Inflammatory macrophage treated with lipopolysaccharide for 4 hours (primary cell): Measurements from ENCODE around the gene BIRC7.
"Not testable (repeated sequence)": the region's sequence is repeated elsewhere in the genome, so short reads cannot be mapped to it uniquely, and the experiment has no call there.

ENCODE experiments used
- DNase-seq: peaks from one replicate; pipeline ENCODE4 v3.0.0-alpha.2; 2020

BIRC7 gene

DNA sequence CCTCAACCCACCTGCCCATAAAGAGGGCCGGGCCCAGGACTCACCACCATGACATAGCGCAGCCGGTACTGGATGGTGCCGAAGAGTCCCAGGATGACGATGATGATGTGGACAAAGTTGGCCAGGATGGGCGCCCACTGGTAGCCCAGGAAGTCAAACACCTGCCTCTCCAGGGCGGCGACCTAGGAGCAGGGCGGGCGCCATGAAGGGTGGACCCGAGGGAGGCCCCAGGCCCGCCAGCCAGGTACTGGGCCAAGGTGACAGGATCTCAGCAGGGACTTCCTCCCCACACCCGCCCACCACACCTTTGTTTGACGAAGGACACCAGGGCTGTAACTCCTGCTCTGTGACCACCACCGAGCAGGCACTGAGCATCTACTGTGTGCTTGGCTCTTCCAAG is 14.2 kb downstream of the BIRC7 start:
- DNase-seq, result no peak

DNA sequence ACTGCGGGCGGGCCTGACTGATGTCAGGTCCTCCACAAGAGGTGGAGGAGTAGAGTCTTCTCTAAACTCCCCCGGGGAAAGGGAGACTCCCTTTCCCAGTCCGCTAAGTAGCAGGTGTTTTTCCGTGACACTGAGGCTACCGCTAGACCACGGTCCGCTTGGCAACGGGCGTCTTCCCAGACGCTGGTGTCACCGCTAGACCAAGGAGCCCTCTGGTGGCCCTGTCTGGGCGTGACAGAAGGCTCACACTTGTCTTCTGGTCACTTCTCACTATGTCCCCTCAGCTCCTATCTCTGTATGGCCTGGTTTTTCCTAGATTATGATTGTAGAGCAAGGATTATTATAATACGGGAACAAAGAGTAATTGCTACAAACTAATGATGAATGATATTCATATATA is 15.6 kb downstream of the BIRC7 start:
- not testable (repeated sequence) for DNase-seq

DNA sequence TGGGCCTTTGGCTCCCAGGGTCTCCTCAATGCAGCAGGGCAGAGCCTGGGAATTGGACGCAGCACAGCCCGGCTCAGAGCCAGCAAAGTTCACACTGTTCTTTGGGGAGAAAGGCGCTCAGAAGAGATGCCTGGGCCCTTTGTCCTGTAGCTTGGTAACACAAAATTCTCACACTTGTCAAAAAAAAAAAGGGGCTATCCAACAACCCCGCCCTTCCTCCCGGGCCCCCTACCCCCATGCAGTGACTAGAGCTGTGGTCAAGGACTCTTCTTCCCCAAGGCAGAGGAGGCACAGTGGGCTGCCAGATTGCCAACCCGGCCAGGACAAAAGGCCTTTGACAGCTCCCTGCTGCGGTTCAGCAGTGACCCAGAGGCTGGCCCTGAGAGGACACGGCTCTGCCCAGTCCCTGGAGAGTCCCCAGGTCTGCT is 16.6 kb downstream of the BIRC7 start:
- DNase-seq, result no peak

DNA sequence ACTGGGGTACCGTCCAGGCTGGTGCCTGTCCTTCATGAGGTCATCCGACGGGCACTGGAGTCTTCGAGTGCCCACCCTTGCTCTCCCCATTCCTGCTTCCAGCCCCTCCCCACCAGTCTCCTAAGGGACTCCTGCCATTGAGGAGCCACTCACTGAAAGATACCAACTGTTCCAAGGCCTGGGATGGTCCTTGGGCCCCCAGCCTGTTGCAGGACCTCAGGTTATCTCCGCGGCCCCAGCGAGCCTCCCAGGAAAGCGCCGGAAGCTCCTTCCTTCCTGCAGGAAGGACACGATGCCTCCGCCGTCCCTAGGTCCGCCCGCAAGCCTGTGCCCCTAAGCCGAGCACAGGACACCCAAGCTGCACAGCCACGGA is 17.3 kb downstream of the BIRC7 start:
- DNase-seq, result no peak

DNA sequence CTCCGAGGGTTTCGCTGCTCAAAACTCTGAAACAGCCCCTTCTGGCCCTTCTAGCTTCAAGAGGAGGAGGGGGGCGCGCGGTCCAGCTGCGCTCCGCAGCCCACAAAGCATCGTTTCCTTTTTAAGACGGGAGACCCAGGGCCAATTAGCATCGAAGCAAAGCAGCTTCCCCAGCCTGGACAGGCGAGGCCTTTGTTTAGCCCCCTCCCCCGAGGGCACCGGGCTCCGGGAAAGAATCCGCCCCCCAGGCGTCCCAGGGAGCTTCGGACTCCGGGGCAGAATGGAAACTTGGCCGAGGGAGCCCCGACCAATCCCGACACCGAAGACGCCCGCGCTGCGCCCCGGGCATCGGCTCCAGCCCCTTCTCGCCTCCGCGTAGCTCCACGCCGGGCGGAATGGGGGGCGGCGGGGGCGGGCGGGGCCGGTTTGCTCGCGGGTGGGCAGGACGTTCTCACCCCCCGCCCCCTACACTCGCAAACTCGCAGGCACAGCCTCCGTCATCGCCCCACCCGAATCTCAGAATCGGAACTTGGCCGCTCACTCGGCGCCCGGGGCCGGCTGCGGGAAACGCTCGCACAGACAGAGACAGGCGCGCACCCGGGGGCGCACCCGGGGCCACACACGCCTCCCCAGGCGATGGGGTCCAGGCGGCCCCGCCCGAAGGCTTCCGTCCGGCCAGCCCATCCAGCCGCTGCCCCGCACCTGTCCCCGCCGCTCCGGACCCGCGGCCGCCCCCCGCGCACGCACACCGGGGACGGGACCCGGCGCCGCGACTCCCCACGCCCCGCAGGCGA is 17.9 kb downstream of the BIRC7 start:
- no peak for DNase-seq

DNA sequence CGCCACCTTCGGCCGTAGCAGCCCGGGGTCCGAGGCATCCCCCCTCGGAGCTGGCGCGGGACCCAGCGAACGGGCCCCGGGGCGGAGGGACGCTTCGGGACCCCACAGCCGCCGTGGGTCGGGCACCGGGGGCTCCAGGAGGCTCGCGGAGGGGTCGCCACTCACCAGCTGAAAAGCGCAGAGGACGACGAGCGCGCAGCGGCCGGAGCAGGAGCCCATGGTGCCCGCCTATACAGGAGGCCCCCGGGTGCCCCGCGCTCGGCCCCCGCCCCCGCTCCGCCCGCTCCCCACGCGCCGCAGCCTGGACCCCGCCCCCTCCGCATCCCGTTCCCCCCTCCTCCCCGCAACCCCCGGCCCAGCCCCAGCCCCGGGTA is 18.5 kb downstream of the BIRC7 start, which contains the start of gene NKAIN4:
Gene NKAIN4, minus strand, starts transcription at position 232 of the 374 bp plus-strand sequence. Its CDS starts 13 bp downstream, at position 219.
- DNase-seq, result no peak

DNA sequence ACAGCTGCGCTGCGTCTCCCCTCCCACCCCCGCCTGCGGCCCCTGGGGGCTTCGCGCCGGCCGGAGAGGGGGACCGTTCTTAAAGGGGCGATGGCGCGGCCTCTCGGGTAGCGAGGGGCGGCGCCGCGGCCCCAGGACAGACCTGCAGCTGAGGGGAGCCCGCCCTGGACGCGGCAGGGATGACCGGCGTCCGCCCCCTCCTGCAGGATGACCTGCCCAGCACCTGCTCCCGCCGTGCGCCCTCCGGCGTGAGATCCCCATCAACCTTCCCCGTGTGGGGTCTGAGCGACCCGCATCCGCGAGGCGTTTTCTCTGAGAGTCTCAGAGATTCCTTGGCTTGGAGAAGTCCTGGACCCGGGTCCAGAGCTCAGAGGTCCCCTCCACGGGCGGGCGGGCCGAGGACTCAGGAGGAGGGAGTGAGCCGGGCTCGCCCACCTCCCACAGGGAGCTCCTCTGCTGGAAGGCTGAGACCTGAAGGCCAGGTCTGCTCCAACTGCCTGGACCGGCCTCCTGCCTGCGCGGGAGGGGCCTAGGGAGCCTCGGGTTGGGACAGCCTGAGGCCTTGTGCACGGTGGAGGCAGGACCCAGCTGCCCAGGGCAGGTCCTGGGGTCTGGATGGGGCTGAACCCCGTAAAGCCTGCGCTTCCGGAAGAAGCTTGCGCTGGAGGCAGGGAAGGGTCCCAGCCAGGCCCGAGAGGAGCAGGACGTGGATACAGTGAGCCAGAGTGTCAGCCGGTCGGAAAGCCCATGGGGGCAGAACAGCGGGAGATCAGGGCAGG is 19.1 kb downstream of the BIRC7 start:
- DNase-seq, result no peak

DNA sequence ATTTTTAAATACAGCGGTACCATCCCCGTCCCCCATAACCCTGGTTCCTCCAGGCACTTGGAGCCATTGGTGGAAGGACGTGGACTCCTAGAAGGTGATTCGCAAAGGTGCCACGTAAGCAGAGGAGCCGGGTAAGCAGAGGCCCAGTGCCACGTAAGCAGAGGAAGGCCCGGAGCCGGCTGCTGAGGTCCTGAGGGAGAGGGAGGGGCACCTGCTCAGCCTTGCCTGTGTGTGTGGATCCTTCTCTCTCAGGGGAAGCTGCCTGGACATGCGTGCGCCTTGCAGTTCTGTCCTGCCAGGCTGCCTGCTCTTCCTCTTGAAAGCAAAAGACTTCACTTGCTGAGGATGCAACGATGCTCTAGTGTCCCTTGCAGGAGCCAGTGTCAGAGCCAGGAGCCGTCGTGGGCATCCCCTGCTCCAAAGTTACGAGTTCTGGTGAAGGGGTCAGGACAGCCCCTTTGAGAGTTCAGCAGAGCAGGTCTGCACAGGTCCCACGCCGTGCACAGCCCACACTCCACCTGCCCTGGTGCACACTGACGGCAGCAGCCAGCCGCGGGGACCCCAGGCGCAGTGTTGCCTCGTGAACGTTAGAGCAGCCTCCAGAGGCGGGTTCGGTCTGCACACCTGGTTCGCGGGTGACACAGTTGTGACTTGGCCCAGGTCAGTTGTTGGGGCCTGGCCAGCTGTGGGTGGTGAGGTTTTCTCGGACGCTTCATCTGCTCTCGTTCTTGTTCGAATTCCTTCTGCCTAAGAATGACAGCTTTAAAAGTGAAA is 20.4 kb downstream of the BIRC7 start:
- no peak for DNase-seq

DNA sequence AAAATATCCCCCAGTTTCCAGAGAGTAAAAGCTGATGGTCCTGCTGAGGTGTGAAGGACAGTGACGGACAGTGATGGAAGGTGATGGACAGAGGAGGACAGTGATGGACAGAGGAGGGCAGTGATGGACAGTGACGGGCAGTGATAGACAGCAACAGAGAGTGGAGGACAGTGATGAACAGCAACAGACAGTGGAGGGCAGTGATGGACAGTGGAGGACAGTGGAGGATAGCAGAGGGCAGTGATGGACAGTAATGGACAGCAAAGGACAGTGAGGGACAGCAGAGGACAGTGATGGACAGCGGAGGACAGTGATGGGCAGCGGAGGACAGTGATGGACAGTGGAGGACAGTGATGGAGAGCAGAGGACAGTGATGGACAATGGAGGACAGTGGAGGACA is 21.2 kb downstream of the BIRC7 start:
- DNase-seq, result no peak

DNA sequence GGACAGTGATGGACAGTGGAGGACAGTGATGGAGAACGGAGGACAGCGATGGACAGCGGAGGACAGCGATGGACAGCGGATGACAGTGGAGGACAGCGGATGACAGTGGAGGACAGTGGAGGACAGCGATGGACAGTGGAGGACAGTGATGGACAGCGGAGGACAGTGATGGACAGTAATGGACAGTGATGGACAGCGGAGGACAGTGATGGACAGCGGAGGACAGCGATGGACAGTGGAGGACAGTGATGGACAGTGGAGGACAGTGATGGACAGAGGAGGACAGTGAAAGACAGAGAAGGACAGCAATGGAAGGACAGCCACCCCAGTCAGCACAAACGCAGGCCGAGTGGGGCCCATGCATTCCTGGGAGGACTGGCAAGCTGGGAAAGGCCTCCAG is 21.9 kb downstream of the BIRC7 start:
- DNase-seq, result no peak

DNA sequence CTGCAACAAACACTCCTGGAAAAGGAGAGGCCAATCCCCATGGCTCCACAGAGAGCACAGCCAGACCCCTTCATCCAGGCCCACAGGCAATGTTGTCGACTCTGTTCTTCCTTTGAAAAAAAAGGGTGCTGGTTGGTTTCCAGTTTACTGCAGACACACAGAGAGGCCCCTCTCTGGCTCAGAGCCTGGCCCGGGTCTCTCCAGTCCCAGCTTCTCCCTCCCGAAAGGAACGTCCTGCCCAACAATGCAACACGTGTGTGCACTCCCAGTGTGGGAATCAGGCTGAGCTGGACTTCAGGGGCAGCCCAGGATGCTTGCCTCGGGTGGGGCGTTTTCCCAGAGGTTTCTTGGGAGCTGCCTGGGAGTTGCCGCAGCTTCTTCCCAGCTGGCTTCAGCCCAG is 23.1 kb downstream of the BIRC7 start:
- no peak for DNase-seq

DNA sequence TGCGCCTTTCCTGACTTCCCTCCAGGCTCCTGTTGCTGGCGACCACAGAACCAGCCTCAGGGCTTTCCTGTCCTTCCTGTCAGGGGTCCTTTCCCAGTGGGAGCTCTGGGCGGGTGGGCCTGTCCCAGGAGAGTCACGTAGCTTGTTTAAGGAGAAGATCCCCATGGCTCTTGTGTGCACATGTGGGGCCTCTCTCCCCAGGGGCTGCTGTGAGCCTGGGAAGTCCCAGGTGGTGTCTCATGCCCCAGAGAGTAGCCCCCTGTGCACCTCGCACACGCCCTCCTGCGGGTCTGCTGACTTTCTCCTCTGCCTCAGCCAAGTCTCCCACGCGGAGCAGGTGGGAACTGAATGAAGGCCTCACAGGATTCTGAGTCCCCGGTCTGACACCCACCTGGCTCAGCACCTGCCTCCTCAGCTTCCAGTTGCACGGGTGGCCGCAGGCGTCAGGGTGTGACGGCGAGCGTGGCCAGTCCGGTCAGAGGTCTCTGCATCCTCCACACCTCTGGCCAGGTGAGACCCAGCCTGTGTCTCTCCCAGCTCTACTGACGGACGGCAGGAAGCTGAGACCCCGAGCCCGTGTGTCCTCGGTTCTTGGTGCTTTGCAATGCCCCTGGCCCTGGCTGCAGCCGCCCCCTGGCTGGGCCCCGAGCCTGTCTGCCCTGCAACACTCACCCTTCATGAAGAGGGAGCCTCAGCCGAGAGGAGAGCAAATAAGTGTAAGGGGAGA is 24.2 kb downstream of the BIRC7 start:
- no peak for DNase-seq

DNA sequence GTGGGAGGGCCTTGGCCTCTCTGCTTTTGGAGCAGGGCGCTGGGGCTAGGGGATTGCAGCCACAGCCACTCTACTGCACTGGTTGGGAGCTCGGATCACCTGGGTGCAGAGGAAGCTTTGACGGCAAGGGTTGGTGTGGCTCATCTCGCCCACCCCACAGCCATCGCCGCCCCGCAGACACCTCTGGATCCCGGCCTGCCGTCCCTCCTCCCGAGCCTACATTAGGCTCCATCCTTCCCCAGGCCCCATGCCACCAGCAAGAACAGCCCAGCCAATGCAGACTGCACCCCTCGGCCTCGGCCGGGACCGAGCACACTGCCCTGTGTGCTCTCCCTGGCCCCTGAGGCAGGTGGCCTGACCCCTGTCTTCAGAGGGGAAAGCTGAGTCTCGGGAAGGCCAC is 24.8 kb downstream of the BIRC7 start:
- DNase-seq, result no peak

DNA sequence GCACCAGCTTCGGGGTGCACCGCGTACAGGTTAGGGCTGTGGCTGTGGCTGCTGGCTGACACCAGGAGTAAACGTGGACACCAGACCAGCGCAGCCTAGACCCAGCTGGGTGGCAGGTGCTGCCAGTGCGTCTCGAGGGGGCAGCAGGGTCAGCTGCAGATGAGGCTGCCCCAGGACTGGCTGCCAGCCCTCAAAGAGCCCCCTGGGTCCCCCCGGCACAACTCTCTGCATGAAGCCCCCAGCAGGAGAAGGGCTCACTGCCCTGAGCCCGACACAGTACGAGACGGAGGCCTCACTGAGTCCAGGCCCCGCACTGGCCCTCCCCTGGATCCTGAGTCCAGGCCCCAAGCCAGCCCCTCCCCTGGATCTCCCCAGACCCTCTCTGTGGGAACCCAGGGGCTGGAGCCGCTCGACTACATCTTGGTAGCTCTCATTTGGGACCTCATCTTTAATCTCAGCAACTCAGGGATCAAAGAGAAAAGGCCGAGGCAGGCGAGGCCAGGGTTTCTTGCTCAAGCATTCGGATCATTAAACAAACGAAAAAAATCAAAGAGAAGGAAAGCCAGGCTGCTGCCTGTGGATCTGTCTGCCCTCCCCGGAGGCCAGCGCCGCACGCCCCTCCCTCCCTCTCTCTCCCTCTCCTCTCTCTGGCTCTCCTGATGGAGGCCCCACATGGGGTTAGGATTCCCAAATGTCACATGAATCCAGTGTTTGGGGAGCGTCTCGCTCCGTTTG is 25.5 kb downstream of the BIRC7 start:
- DNase-seq, result no peak

DNA sequence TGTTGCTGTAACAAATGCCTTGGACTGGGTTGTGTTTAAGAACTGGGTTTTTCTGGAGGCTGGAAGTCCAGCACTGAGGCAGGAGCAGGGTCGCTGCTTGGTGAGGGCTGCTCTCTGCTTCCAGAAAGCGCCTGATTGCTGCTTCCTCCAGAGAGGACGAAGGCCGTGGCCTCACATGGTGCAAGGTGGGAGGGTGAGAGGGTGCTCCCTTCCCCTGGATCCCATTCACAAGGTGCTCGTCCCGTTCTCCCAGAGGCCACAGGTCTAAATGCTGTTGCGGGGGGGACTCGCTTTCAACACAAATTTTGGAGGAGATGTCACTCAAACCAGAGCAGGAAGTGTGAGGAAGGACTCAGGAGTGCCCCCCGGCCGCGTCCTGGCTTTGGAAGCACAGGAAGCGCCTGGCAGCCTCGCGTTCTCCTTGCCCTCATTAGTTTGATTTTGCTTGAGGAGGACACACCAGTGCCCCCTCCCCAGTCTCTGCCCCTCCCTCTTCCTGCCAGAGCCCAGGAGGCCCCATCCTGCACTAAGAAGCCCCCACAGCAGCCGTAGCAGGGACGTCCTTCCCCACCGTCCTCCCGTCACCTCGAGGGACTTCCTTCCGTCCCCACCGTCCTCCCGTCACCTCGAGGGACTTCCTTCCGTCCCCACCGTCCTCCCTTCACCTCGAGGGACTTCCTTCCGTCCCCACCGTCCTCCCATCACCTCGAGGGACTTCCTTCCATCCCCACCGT is 26.3 kb downstream of the BIRC7 start:
- no peak for DNase-seq

DNA sequence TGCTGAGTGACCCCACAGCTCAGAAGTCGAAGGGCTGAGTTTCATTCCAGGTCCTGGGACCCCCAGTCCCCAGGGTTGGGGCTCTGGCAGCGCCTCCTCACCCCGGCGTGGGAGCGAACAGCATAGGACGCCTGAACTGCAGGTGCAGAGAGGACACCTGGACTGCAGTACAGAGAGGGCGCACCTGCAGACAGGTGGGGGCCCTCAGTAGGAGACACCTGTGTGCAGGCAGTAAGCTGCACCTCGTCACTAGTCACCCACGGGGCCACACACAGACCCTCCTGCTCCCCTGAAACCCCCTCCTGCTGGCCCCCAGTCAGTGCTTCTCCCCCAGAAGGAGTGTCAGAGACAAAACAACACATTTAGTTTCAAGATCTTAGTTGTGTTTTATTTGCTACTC is 27.1 kb downstream of the BIRC7 start:
- DNase-seq, result no peak

DNA sequence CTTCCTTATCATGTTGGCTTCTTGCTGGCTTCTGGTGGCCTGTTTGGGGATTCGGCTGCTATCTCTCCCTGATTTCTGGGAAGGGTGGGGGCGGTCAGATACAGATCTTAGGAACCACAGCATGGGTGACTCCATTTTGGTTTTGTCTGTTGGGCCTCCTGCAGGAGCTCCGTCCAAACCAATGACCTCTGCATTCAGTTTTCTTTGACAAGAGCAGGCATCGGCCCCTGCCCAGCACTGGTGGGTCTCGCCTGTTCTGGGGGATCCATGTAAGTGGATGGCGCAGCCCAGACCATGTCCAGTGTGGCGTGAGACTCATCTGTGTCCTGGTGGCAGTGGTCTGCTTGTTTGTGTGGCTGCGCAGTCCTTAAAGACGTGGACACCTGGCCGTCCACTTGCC is 28.3 kb downstream of the BIRC7 start:
- no peak for DNase-seq

DNA sequence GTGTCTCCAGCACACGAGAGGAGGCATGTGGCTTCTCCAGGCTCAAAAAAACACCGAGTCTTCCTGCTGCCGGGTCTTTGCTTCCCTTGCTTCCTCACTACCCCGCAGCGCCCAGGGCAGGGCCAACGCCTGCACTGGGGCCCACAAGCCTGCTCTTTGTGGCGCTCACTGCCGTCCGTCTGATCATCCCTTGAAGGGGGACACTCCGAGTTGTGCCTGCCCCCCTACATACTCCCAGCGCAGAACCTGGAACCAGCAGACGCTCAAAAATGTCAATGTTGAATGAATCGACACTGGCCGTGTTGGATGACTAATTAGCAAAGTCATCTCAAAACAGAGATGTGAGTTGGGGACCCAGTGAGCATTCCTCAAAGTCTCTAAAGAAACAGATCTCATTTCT is 28.8 kb downstream of the BIRC7 start:
- no peak for DNase-seq

DNA sequence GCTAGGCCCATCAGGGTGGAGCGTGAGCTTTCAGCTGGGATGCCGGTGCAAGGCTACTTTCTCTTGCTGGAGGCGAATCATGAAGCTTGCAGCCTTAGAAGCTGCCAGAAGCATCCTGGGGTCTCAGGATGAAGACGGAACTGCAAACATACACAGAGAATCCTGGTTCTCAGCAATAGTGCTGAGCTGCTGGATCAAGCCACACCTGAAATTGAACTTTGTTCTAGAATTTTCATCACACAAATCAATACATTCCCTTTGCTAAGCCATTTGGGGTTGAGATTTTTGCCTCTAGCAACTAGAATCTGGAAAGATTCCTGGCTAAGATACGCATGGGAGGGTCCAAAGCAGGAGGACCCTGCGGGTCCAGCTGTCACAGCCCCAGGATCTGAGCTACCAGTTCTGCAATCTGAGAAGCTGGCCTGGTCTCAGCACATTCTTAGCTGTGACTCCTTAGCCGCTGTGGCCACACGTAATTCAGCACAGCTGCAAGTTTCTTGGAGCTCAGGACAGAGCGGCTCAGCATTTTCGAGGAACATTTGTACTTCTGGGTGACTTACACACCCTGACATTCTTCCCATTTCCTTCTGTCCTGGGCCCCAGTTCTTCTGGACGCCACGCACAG is 30.3 kb downstream of the BIRC7 start:
- no peak for DNase-seq

DNA sequence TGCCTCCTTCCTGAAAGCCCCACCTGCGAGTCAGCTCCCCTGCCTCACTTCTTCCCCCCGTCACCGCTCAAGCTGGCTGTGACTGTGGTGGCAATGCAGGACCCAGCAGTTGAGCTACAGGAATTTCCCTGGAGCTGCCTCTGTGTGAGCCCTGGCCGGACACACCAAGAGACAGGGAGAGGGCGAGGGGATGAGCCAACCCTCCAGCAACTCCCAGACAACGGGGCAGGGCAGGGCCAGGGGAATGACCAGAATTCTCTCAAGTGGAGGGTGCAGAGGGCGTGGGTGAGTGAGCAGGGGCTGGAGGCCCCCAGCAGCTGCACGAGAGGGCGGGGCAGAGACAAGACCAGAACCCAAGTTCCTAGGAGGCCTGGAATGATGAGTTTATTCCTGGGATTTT is 32.0 kb downstream of the BIRC7 start:
- no peak for DNase-seq

DNA sequence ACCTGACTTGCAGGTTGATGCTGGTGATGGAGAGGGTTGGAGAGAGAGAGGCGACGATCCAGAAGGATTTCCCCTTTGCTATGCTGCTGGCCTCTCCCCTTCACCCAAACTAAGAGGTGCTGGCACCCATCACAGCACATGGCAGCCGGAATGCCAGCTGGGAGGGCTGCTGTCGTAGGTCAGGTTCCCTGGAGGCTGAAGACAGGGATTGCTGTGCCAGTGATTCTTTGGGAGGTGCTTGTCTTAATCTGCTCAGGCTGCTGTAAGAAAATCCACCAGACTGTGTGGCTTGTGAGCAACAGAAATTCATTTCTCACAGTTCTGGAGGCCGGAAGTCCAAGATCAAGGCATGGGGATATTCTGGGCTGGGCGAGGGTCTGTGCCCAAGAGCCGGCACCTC is 32.6 kb downstream of the BIRC7 start:
- no peak for DNase-seq
